Activated naive CD4-positive, alpha-beta T cell treated with anti-CD3 and anti-CD28 coated beads, Interleukin-2, amount 10 ng/mL, durations not matched to agents 7 days and 5 days (primary cell): ENCODE data around the gene CDK17.
A peak's percentile ranks its signal among the peaks of the same experiment; 100 is the strongest.
"Not testable (repeated sequence)": the region's sequence is repeated elsewhere in the genome, so short reads cannot be mapped to it uniquely, and the experiment has no call there.

ENCODE experiments used
- CTCF ChIA-PET: fragments of 350-600 bp; sonication (Branson Sonifier 250); formaldehyde crosslinking; loops from one replicate; lab custom pipeline; 2021; ENCODE audit warnings: antibody characterized with exemption; lab: Charles Lee
- DNase-seq: peaks from one replicate; pipeline ENCODE4 v3.0.0-alpha.2; 2020
- H3K27ac Mint-ChIP-seq: one replicate; pipeline ENCODE4 v1.8.0; 2021; ENCODE audit warnings: mild to moderate bottlenecking, moderate library complexity, mixed read lengths
- H3K27me3 Mint-ChIP-seq: one replicate; pipeline ENCODE4 v1.8.0; 2021; ENCODE audit warnings: mild to moderate bottlenecking, mixed read lengths
- H3K36me3 Mint-ChIP-seq: one replicate; pipeline ENCODE4 v1.8.0; 2021; ENCODE audit warnings: mixed read lengths
- H3K4me1 Mint-ChIP-seq: one replicate; pipeline ENCODE4 v1.8.0; 2021; ENCODE audit warnings: mixed read lengths
- H3K4me3 Mint-ChIP-seq: one replicate; pipeline ENCODE4 v1.8.0; 2021; ENCODE audit warnings: mild to moderate bottlenecking, moderate library complexity, mixed read lengths
- H3K9me3 Mint-ChIP-seq: one replicate; pipeline ENCODE4 v1.8.0; 2021; ENCODE audit warnings: mixed read lengths

Gene CDK17

DNA sequence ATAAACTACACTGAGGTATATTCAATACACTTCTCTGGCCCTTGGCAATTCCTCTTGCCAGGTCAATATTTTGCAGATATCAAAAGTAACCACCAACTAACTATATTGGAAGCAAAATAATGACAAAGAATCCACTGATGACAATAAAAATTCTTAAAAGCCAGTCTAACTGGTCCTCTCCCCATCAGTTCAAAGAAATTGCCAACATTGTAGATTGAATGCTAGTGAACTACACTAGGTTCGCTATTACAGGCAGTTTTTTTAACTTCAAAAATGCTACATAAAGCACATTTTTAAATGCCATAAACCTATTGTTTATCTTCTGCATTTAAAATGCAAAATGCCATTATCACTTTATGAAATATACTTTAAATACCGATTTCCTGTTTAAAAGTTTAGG is 4.0 kb downstream of the CDK17 start:
- peaks cover 48% of the 10 kb centered on the region for H3K4me1 Mint-ChIP-seq
- no peak for DNase-seq
- H3K9me3 Mint-ChIP-seq = no peaks in the 10 kb centered on the region
- no peak overlapping the region for H3K4me3 Mint-ChIP-seq
- H3K27ac Mint-ChIP-seq = no peak overlapping the region
- H3K27me3 Mint-ChIP-seq = no peaks in the 10 kb centered on the region
- H3K36me3 Mint-ChIP-seq = peaks cover 5% of the 10 kb centered on the region
- CTCF ChIA-PET = interaction anchor here (0.6 to 1.2 kb wide), 2 partner anchors 19 to 106 kb away, joined by 3 read pairs; no protein-coding TSS in a partner anchor

DNA sequence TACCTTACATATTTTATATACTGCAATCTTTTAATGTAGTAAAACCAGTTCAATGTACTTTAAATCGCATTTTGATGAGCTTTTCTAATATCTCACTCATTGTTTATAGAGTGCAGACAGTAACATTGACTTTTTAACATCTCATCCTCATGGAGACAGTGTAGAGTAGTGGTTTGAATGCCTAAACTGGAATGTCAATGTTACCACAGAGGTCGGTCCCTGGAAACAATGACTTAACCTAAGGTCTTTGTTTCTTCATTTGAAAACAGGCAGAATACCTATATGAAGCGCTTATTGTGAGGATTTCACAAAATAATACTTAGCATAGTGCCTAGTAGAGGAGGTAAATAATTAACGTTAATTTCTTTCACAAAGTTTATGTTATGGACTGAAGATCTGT is 5.0 kb downstream of the CDK17 start:
- Mint-ChIP-seq H3K27ac (no peak overlapping the region), H3K4me1 (peaks cover 44% of the 10 kb centered on the region), H3K4me3 (no peak overlapping the region), H3K36me3 (peaks cover 5% of the 10 kb centered on the region), H3K27me3 (no peaks in the 10 kb centered on the region), H3K9me3 (no peaks in the 10 kb centered on the region)
- CTCF ChIA-PET = no interaction called here
- DNase-seq = no peak

GRCh38 chr12:96393229-96393628 is 7.0 kb downstream of the CDK17 start:
- H3K27me3 Mint-ChIP-seq, H3K9me3 Mint-ChIP-seq, H3K27ac Mint-ChIP-seq, CTCF ChIA-PET, H3K4me3 Mint-ChIP-seq, DNase-seq, H3K36me3 Mint-ChIP-seq: not testable (repeated sequence)
- H3K4me1 Mint-ChIP-seq = peaks cover 48% of the 10 kb centered on the region

DNA sequence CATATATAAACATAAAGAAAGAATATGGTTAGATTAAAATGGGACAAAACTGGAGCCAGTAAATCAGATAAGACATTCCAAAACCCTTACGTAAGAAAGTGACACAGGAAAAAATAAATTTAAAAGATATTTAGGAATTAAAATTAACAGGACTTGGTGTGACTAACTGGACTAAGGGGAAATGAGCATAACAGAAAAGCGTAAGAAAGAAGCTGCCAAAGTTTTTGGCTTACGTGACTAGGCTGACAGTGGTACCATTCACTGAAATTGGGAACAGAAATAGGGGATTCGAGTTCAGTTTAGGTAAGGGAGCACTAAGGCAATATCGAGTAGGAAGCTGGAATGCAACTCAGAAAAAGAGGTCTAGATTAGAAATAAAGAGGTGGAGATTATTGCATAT is 7.8 kb downstream of the CDK17 start:
- Mint-ChIP-seq H3K9me3 (no peaks in the 10 kb centered on the region), H3K4me1 (peaks cover 44% of the 10 kb centered on the region), H3K4me3 (no peak overlapping the region), H3K27me3 (no peaks in the 10 kb centered on the region), H3K27ac (no peak overlapping the region), H3K36me3 (peaks cover 11% of the 10 kb centered on the region)
- CTCF ChIA-PET = no interaction called here
- no peak for DNase-seq

DNA sequence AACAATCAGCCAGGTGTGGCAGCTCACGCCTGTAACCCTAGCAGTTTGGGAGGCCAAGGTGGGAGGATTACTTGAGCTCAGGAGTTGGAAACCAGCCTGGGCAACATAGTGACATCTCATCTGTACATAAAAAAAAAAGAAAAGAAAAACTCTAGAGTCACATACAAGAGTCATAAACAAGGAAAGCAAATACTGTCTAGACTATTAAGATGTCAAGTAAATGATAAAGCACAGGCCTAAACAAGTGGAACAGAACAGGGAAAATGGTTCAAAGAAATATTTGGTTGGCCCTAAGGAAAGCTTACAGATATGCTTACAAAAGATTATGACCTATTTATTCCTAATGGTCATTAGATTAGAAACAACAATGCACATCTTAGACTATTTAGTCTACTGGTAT is 12.3 kb downstream of the CDK17 start:
- no peaks in the 10 kb centered on the region for H3K27me3 Mint-ChIP-seq
- peaks cover 2% of the 10 kb centered on the region for H3K9me3 Mint-ChIP-seq
- no peak for DNase-seq
- H3K4me1 Mint-ChIP-seq = peaks cover 45% of the 10 kb centered on the region
- no peak overlapping the region for H3K4me3 Mint-ChIP-seq
- CTCF ChIA-PET = interaction anchor here (2.8 kb wide), 1 partner anchor 12 kb away, joined by 14 read pairs; the partner anchor contains the start of gene CDK17
- peaks cover 22% of the 10 kb centered on the region for H3K36me3 Mint-ChIP-seq
- no peak overlapping the region for H3K27ac Mint-ChIP-seq

DNA sequence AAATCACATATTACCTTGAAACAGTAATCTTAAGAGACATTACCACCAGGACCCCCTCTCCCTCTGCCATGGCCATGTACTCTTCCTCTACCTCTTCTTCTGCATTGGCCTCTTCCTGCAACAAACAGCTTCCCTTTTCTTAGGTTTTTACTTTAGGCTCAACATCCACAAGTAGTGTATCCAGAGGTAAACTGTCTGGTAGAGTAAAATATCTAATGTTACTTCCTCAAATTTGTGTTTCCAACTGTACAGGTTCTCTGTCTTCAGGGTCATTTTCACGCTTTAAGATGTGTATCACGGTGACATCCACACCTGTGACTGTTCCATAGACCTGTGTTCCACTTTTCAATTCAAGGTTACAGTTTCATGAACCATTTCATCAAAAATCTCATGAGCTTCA is 13.4 kb downstream of the CDK17 start:
- H3K4me1 Mint-ChIP-seq = peaks cover 52% of the 10 kb centered on the region
- DNase-seq = no peak
- H3K36me3 Mint-ChIP-seq = peaks cover 32% of the 10 kb centered on the region
- no peak overlapping the region for H3K4me3 Mint-ChIP-seq
- H3K27ac Mint-ChIP-seq = peak overlapping the region; percentile 60
- CTCF ChIA-PET = no interaction called here
- H3K27me3 Mint-ChIP-seq = no peaks in the 10 kb centered on the region
- H3K9me3 Mint-ChIP-seq = peaks cover 12% of the 10 kb centered on the region

DNA sequence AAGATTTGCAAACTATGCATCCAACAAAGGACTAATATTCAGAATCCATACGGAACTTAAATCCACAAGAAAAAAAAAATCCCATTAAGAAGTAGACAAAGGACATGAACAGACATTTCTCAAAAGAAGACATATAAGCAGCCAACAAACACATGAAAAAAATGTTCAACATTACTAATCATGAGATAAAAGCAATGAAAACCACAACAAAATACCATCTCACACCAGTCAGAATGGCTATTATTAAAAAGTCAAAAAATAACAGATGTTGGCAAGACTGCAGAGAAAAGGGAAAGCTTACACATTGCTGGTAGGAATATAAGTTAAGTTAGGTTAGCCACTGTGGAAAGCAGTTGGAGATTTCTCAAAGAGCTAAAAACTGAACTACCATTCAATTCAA is 16.2 kb downstream of the CDK17 start:
- Mint-ChIP-seq H3K4me1 (peaks cover 64% of the 10 kb centered on the region), H3K27me3 (no peaks in the 10 kb centered on the region), H3K36me3 (peaks cover 37% of the 10 kb centered on the region), H3K9me3 (peaks cover 24% of the 10 kb centered on the region), H3K27ac (no peak overlapping the region), H3K4me3 (no peak overlapping the region)
- DNase-seq = no peak
- CTCF ChIA-PET = interaction anchor here (1.0 kb wide), 1 partner anchor 38 kb away, joined by 3 read pairs; no protein-coding TSS in a partner anchor

DNA sequence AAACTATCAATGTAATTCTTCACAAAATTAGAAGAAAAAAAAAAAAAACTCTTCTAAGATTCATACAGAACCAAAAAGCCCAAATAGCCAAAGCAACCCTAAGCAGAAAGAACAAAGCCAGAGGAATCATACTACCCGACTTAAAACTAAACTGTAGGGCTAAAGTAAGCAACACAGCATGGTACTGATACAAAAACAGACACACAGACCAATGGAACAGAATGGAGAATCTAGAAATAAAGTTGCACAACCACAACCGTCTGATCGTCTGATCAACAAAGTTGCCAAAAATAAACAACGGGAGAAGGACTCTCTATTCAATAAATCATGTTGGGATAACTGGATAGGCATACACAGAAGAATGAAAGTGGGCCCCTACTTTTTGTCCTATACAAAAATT is 16.9 kb downstream of the CDK17 start:
- Mint-ChIP-seq H3K36me3 (peaks cover 38% of the 10 kb centered on the region), H3K4me1 (peaks cover 65% of the 10 kb centered on the region), H3K27me3 (no peaks in the 10 kb centered on the region), H3K9me3 (peaks cover 26% of the 10 kb centered on the region), H3K27ac (no peak overlapping the region), H3K4me3 (no peak overlapping the region)
- CTCF ChIA-PET = no interaction called here
- no peak for DNase-seq

GRCh38 chr12:96379743-96380142 is 20.5 kb downstream of the CDK17 start:
- CTCF ChIA-PET = interaction anchor here (3.6 kb wide), 1 partner anchor 20 kb away, joined by 16 read pairs; the partner anchor contains the start of gene CDK17
- Mint-ChIP-seq H3K36me3 (peaks cover 49% of the 10 kb centered on the region), H3K9me3 (peaks cover 28% of the 10 kb centered on the region), H3K4me1 (peaks cover 83% of the 10 kb centered on the region)
- not testable (repeated sequence) for DNase-seq, H3K27me3 Mint-ChIP-seq, H3K27ac Mint-ChIP-seq, H3K4me3 Mint-ChIP-seq

- H3K9me3 Mint-ChIP-seq = peaks cover 27% of the 10 kb centered on the region
- H3K27ac Mint-ChIP-seq = peak overlapping the region; percentile 100
- no peaks in the 10 kb centered on the region for H3K27me3 Mint-ChIP-seq
- DNase-seq = no peak
- CTCF ChIA-PET = interaction anchor here (1.0 to 3.6 kb wide), 2 partner anchors 21 to 138 kb away, joined by 3 to 16 read pairs; partner anchors contain the start of gene CDK17
- peak overlapping the region; percentile 82 for H3K4me3 Mint-ChIP-seq
- peaks cover 79% of the 10 kb centered on the region for H3K4me1 Mint-ChIP-seq
- H3K36me3 Mint-ChIP-seq = peaks cover 40% of the 10 kb centered on the region
These were observed 21.9 kb downstream of the CDK17 start for GRCh38 chr12:96378319-96378718.

- CTCF ChIA-PET = interaction anchor here (2.4 kb wide), 1 partner anchor 23 kb away, joined by 9 read pairs; the partner anchor contains the start of gene CDK17
- Mint-ChIP-seq H3K27me3 (no peaks in the 10 kb centered on the region), H3K4me3 (peak overlapping the region; percentile 55), H3K27ac (peak overlapping the region; percentile 100), H3K36me3 (peaks cover 32% of the 10 kb centered on the region), H3K4me1 (peaks cover 76% of the 10 kb centered on the region), H3K9me3 (peaks cover 16% of the 10 kb centered on the region)
- DNase-seq = no peak
These were observed 23.4 kb downstream of the CDK17 start for GRCh38 chr12:96376865-96377264.

DNA sequence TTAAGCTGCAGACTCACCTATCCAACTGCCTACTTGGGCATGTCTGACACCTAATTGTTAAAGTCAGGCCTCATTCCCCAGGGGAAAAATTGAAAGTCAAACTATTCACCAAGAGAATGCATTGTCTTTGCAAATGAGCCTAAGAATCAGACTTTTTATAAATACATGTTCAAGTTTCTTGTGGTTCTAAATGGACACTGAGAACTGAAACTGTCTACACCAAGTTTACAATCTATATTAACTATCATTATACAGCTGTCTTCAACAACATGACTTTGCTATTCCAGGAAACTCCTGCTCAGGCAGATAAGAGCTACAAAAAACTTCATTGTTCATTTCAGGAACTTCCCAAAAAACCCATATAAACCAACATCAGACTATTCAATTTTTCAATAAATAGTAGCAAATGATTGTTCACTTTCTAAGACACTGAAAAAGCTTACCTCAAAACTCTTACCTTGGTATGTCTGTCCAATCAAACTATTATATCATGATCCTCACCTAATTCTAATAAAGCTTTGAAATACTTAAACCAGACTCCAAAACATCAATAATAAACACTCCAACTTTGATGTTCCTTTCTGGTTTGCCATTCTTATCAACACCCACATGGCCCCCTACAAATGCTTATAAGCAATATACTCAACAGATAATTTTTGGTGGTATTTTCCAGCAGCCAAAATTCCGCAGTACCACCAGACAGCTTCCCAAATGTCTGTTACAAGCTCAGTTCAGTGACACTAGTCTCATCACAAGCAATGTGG is 24.2 kb downstream of the CDK17 start:
- peaks cover 13% of the 10 kb centered on the region for H3K9me3 Mint-ChIP-seq
- CTCF ChIA-PET = interaction anchor here (1.7 to 2.4 kb wide), 2 partner anchors 15 to 24 kb away, joined by 5 to 9 read pairs; partner anchors contain the start of gene CDK17
- H3K4me1 Mint-ChIP-seq = peaks cover 77% of the 10 kb centered on the region
- H3K27ac Mint-ChIP-seq = peak overlapping the region; percentile 64
- peaks cover 34% of the 10 kb centered on the region for H3K36me3 Mint-ChIP-seq
- DNase-seq = no peak
- H3K4me3 Mint-ChIP-seq = peak overlapping the region; percentile 10
- no peaks in the 10 kb centered on the region for H3K27me3 Mint-ChIP-seq

DNA sequence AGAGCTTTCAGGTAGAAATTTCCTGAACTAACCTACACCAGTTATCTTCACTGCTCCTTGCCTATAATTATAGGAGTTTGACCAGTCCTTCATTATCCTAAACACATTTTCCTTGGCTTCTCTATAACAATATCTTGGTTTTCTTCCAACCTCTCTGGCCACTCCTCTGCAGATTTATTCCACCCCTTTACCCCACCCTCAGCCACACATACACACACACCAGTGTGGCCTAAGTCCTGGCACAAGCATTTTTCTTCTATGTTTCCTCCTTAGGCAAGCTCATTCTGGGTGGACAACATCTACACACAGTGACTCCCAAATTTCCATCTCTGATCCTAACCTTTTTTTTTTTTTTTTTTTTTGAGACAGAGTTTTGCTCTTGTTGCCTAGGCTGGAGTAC is 25.1 kb downstream of the CDK17 start:
- Mint-ChIP-seq H3K36me3 (peaks cover 30% of the 10 kb centered on the region), H3K27ac (no peak overlapping the region), H3K4me1 (peaks cover 72% of the 10 kb centered on the region), H3K4me3 (no peak overlapping the region), H3K9me3 (peaks cover 7% of the 10 kb centered on the region), H3K27me3 (no peaks in the 10 kb centered on the region)
- CTCF ChIA-PET = interaction anchor here (1.7 to 2.4 kb wide), 2 partner anchors 16 to 24 kb away, joined by 5 to 9 read pairs; partner anchors contain the start of gene CDK17
- no peak for DNase-seq

DNA sequence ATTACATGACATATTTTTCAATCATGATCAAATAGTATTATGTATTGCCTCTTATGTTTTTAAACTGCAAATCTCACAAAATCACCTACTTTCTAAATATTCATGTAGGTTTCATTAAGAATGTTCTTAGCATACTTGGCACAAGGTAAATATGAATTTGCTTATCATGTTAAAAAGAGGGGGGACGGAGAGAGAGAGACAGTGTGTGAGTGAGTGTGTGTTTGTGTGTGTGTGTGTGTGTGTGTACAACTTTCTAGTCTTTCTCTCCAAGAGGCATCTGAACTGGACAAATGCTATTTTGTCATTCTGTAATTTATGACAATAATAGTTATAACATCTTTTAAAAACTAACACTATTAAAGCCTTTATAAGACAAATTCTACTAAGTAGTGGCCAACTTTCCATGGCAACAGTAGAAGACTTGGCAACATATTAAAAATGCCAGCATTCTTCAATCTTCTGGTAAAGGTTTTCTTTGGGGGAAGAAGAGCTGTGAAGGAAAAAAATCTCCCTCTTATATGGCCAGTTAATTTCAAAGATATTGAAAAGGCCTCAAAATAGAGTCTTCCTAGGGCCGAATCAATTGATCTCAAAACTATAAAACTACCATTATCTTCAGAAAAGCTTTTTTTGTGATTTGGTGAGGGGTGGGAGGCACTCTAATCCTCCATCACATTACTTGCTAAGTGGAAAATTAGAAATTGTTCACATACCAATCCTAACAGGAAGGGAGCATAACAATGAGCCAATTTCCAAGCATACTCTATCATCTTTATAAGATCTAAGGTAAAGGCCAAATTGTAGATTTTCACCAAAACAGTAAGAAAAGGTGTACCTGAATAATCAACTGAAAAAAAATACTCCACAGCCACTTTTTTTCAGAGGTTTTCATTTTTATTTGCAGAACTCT is 28.2 kb downstream of the CDK17 start:
- CTCF ChIA-PET = interaction anchor here (1.0 kb wide), 1 partner anchor 18 kb away, joined by 3 read pairs; no protein-coding TSS in a partner anchor
- Mint-ChIP-seq H3K4me1 (peaks cover 66% of the 10 kb centered on the region), H3K9me3 (no peaks in the 10 kb centered on the region), H3K27me3 (no peaks in the 10 kb centered on the region), H3K4me3 (no peak overlapping the region), H3K36me3 (peaks cover 27% of the 10 kb centered on the region), H3K27ac (no peak overlapping the region)
- DNase-seq = no peak
